HepG2 (cell line): ENCODE measurements around the gene SPATA25. TPM values are rescaled to one million over a fixed set of nuclear protein-coding genes. Genes with fewer than 3 reads are reported as not detected.

Experiments used
- ARID4A ChIP-seq: sonication (generic); formaldehyde crosslinking; IDR thresholded peaks from 2 replicates; pipeline ENCODE4 v1.5.0; 2020; ENCODE audit warnings: mild to moderate bottlenecking, missing genetic modification reagents, borderline replicate concordance
- FLYWCH1 ChIP-seq: sonication (generic); formaldehyde crosslinking; IDR thresholded peaks from 2 replicates; pipeline ENCODE4 v1.8.1; 2023; ENCODE audit warnings: mild to moderate bottlenecking, missing genetic modification reagents
- FOXJ3 ChIP-seq: sonication (generic); formaldehyde crosslinking; IDR thresholded peaks from 2 replicates; pipeline ENCODE4 v1.4.0; 2020; ENCODE audit warnings: missing genetic modification reagents, mild to moderate bottlenecking, borderline replicate concordance
- ISX ChIP-seq: sonication (generic); formaldehyde crosslinking; conservative IDR thresholded peaks from 2 replicates; pipeline ENCODE4 v1.5.0; 2020; ENCODE audit warnings: missing genetic modification reagents
- MED8 ChIP-seq: sonication (generic); formaldehyde crosslinking; IDR thresholded peaks from 2 replicates; pipeline ENCODE4 v1.8.1; 2023; ENCODE audit warnings: mild to moderate bottlenecking, missing genetic modification reagents; ENCODE audit not compliant: insufficient replicate concordance
- MZF1 ChIP-seq: sonication (generic); formaldehyde crosslinking; IDR thresholded peaks from 2 replicates; pipeline ENCODE4 v1.8.1; 2023; ENCODE audit warnings: mild to moderate bottlenecking, missing genetic modification reagents, borderline replicate concordance
- PCBP2 ChIP-seq: fragments of 200-400 bp; formaldehyde crosslinking; optimal IDR thresholded peaks from 2 replicates; pipeline ENCODE3; 2018; ENCODE audit warnings: low read length, low read depth; ENCODE audit not compliant: poor library complexity, severe bottlenecking
- PHF5A ChIP-seq: IDR thresholded peaks from one replicate; pipeline ENCODE4 v1.6.1; 2018; ENCODE audit warnings: low read depth, missing genetic modification reagents; ENCODE audit not compliant: unreplicated experiment
- PITX1 ChIP-seq: sonication (generic); formaldehyde crosslinking; IDR thresholded peaks from 2 replicates; pipeline ENCODE4 v1.5.1; 2020; ENCODE audit warnings: mild to moderate bottlenecking, missing genetic modification reagents
- TCF7 ChIP-seq: sonication (generic); IDR thresholded peaks from 2 replicates; pipeline ENCODE4 v1.6.1; 2016; ENCODE audit warnings: antibody characterized with exemption, low read depth
- ZBTB37 ChIP-seq: sonication (generic); formaldehyde crosslinking; IDR thresholded peaks from 2 replicates; pipeline ENCODE4 v1.4.0; 2020; ENCODE audit warnings: mild to moderate bottlenecking, missing genetic modification reagents
- ZNF598 ChIP-seq: sonication (generic); formaldehyde crosslinking; IDR thresholded peaks from 2 replicates; pipeline ENCODE4 v1.5.1; 2020; ENCODE audit warnings: mild to moderate bottlenecking, missing genetic modification reagents, borderline replicate concordance
- ZNF609 ChIP-seq: sonication (generic); formaldehyde crosslinking; IDR thresholded peaks from 2 replicates; pipeline ENCODE4 v1.4.0; 2020; ENCODE audit warnings: mild to moderate bottlenecking, missing genetic modification reagents, borderline replicate concordance
- ZNF687 ChIP-seq: sonication (generic); formaldehyde crosslinking; IDR thresholded peaks from 2 replicates; pipeline ENCODE4 v1.5.1; 2020; ENCODE audit warnings: mild to moderate bottlenecking, missing genetic modification reagents, moderate library complexity
- ZNF879 ChIP-seq: sonication (generic); formaldehyde crosslinking; IDR thresholded peaks from 2 replicates; pipeline ENCODE4 v1.8.1; 2023; ENCODE audit warnings: missing genetic modification reagents
- polyA plus RNA-seq, 8 experiments: library from polyadenylated mRNA; depleted of rRNA in 3 of 8; stranded (reverse) in 7 of 8; unstranded in 1 of 8; fragments of >200 nt; fragmentation: Illumina TruSeq in 4 of 8; extraction: Trizol in 4 of 8; gene quantifications; 2 replicates each; pipeline versions ENCODE4 v1.2.1 to v1.2.3, GENCODE V29; 2011 to 2016; ENCODE audit warnings: low read depth in 4 of 8, missing spikeins in 1 of 8, mixed read lengths in 1 of 8; ENCODE audit not compliant: insufficient read depth in 1 of 8
- total RNA-seq, 5 experiments: library from RNA; depleted of rRNA; stranded (reverse); fragments of >200 nt; fragmentation: Illumina TruSeq; extraction: Trizol; gene quantifications; 2 replicates each; pipeline ENCODE4 v1.2.3, GENCODE V29; 2016; ENCODE audit warnings: low read depth in 1 of 5

Gene SPATA25
- total and polyA plus RNA-seq, 2 of the 13 experiments (the other 11 are each of a cell fraction or from before 2014, with no cell fraction given): 4.8 to 7.6 TPM

GRCh38 chr20:45917790-45918141 lies 30.3 kb upstream of the SPATA25 start (continued):
- TF ChIP-seq ZNF609: no peak
- TF ChIP-seq ZNF687 (CRISPR knock-in tag): peak; percentile 35; the same call in 1 of the 2 replicates
- no peak for TF ChIP-seq PCBP2
- no peak for TF ChIP-seq TCF7
- no peak for TF ChIP-seq FOXJ3 (CRISPR knock-in tag)
- TF ChIP-seq FLYWCH1 (CRISPR knock-in tag): no peak
- 0 out of 2 replicates have a peak, but pooled peaks have one; percentile 28 for TF ChIP-seq ARID4A (CRISPR knock-in tag)
- TF ChIP-seq MZF1 (CRISPR knock-in tag): no peak
- TF ChIP-seq PITX1 (CRISPR knock-in tag): 0 out of 2 replicates have a peak, but pooled peaks have one; percentile 10
- TF ChIP-seq ZBTB37 (CRISPR knock-in tag): no peak
- no peak for TF ChIP-seq PHF5A (CRISPR knock-in tag)
- no peak for TF ChIP-seq ZNF879
- TF ChIP-seq ZNF598 (CRISPR knock-in tag): 0 out of 2 replicates have a peak, but pooled peaks have one; percentile 46
- no peak for TF ChIP-seq MED8
- TF ChIP-seq ISX (CRISPR knock-in tag): no peak
